Activated CD8-positive, alpha-beta memory T cell treated with anti-CD3 and anti-CD28 coated beads for 36 hours (primary cell): Measurements from ENCODE around the gene PLA2G2A. TPM values are rescaled to one million over a fixed set of nuclear protein-coding genes. Genes with fewer than 3 reads are reported as not detected.
"Not testable (repeated sequence)": the region's sequence is repeated elsewhere in the genome, so short reads cannot be mapped to it uniquely, and the experiment has no call there.

ENCODE experiments used
- CTCF ChIA-PET: fragments of 350-600 bp; sonication (Branson Sonifier 250); formaldehyde crosslinking; loops from one replicate; lab custom pipeline; 2021; ENCODE audit warnings: antibody characterized with exemption; lab: Charles Lee
- POLR2A ChIA-PET: fragments of 350-600 bp; sonication (Branson Sonifier 250); formaldehyde crosslinking; loops from one replicate; lab custom pipeline; 2021; ENCODE audit warnings: antibody characterized with exemption; lab: Charles Lee
- total RNA-seq, 2 experiments: library from RNA; stranded (reverse); gene quantifications; one replicate each; pipeline ENCODE4 v1.2.3, GENCODE V29; 2021

PLA2G2A gene
- total RNA-seq, 2 experiments from 2014 or later = not detected

DNA sequence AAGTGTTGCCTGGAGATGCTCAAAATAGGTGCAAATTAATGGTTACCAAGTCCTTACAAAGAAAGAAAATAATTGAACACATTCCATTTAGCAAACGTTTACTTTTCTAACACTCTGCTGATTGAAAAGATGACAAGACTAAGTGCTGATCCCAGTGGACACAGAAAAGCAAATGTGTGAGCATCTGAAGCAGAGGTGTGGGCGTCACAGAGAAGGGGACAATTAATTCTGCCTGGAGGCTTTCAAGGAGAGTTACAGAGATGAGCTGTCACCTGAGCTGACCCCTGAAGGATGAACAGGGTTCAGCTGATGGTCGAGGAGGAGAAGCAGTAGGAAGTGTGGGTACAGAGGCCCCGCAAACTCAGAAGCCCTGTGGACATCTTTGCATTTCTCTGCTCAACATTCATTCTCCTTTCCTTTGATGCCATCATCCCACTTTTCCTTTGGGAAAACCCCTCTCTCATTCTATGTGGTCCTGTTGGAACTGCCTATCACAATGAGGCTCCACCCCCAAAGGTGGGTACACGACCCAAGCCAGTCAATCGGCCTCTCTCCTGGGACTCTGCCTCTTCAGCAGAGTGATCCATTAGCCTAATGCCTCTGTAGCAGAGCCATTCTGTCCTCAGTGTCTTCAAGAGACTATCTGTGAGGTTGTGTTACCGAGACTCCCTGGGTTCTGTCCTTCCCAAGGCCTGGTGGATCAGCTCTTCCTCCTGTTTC, 38.8 kb downstream of the PLA2G2A start:
- CTCF ChIA-PET = no interaction called here
- POLR2A ChIA-PET = no interaction called here

- POLR2A ChIA-PET = no interaction called here
- CTCF ChIA-PET = no interaction called here
These were observed 40.9 kb downstream of the PLA2G2A start for GRCh38 chr1:19938472-19938871.

- CTCF ChIA-PET = no interaction called here
- POLR2A ChIA-PET = no interaction called here
These were observed 43.2 kb downstream of the PLA2G2A start for GRCh38 chr1:19936061-19936750.

DNA sequence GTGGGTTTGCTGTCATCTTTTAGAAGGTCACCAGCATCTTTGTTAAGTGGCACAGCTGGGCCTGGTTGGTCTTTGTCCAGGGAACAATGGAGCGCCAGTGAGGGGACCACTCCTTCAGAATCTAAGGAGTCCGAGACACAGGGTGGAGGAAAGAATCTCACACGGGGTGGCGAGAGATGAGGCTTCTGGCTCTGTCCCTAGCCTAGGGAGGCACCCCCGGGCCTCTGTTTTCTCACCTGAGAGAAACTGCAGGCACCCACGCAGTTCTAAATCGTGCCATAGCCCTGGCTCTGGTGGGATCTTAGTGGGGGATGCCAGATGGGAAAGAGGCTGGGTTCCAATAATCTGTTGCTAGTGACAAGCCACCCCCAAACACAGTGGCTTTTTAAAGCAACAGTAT, 45.1 kb downstream of the PLA2G2A start:
- ChIA-PET POLR2A (no interaction called here), CTCF (no interaction called here)

GRCh38 chr1:19932866-19933265, 46.6 kb downstream of the PLA2G2A start:
- ChIA-PET POLR2A (no interaction called here), CTCF (no interaction called here)

- CTCF ChIA-PET, POLR2A ChIA-PET: not testable (repeated sequence)
These were observed 52.3 kb downstream of the PLA2G2A start for GRCh38 chr1:19927130-19927421.

DNA sequence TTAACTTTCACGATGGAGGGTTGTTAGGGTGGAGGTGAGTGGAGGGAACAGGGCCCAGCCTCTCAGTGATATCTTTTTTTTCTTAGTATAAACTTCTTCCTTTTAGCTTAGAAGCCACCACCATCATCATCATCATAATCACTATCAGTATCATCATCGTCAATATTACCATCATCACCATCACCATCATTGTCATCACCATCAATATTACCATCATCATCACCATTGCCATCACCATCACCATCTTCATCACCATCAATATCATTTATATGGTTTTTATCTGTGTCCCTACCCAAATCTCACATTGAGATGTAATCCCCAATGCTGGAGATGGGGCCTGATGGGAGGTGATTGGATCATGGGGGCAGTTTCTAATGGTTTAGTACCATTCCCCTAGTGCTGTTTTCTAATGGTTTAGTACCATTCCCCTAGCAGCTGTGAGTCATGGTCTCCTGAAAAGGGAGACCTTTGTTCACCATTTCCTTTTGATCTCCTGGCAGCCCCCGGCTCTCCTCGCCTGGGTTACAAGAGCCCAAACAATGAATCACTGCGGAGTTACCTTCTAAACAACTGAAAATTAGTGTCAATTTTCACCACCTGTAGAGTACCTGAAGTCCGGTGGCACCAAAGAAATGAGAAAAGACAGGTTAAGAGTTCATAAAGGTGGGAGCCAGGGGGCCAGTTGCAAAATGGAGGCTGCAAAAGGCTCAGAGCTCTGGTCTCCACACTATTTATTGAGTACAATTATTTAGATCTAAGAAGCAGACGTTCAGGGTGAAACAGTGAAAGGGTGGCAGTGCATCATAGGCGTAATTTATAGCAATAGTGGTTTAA, 52.9 kb downstream of the PLA2G2A start:
- ChIA-PET POLR2A (no interaction called here), CTCF (interaction anchor here (0.6 kb wide), 1 partner anchor 9 kb away, joined by 3 read pairs; no protein-coding TSS in a partner anchor)

Other genes starting within 250 kb of the PLA2G2A start
- gene TMCO4, start 179.7 kb downstream of the PLA2G2A start, total RNA-seq = 10 to 100 TPM; 13.0 to 13.2 TPM
- gene RNF186, start 164.3 kb downstream of the PLA2G2A start, total RNA-seq = not detected
- gene OTUD3, start 97.2 kb downstream of the PLA2G2A start, total RNA-seq = 1 to 10 TPM; 7.3 to 7.5 TPM
- gene PLA2G2E, start 56.0 kb downstream of the PLA2G2A start, total RNA-seq = not detected
- not detected for gene PLA2G5, start 90.6 kb upstream of the PLA2G2A start, total RNA-seq
- gene PLA2G2D, start 139.9 kb upstream of the PLA2G2A start, total RNA-seq = not detected
- not detected for gene PLA2G2F, start 159.7 kb upstream of the PLA2G2A start, total RNA-seq
- under 1 TPM; 0.59 to 0.78 TPM for gene UBXN10, start 206.5 kb upstream of the PLA2G2A start, total RNA-seq
- under 1 TPM in 1 of 2 experiments, not detected in 1; 0.04 TPM for gene PLA2G2C, start 206.9 kb upstream of the PLA2G2A start, total RNA-seq